H1 (cell line): Measurements from ENCODE around the gene TFAP2D. TPM values are rescaled to one million over a fixed set of nuclear protein-coding genes. Genes with fewer than 3 reads are reported as not detected.

Experiments
- CTCF ChIA-PET: fragments of 300-600 bp; sonication (Branson Sonifier 250); formaldehyde crosslinking; loops from one replicate; lab custom pipeline; 2021; ENCODE audit not compliant: partially characterized antibody; lab: Charles Lee
- POLR2A ChIA-PET: fragments of 300-600 bp; sonication (Branson Sonifier 250); formaldehyde crosslinking; loops from one replicate; lab custom pipeline; 2021; ENCODE audit warnings: inconsistent platforms; ENCODE audit not compliant: partially characterized antibody; lab: Charles Lee
- DNase-seq, 2 experiments: peaks; one replicate each; pipeline versions ENCODE4 v3.0.0 to v3.0.0-alpha.2; 2010 to 2022; ENCODE audit warnings: low spot score in 2 of 2, low read depth in 1 of 2, mixed read lengths in 1 of 2
- FAIRE-seq: peaks from 2 replicates; lab custom pipeline; 2011; peaks lifted over from hg19 to GRCh38; lab: Jason Lieb, UNC
- H2AFZ ChIP-seq: 2 replicates; pipeline ENCODE4 v1.8.1; 2012; ENCODE audit warnings: low read length, inconsistent platforms
- H2AK5ac ChIP-seq: 2 replicates; pipeline ENCODE4 v1.6.1; 2013; ENCODE audit warnings: low read depth, low read length
- H2BK120ac ChIP-seq: replicated peaks from 2 replicates; pipeline ENCODE3; 2013; ENCODE audit warnings: low read depth, low read length, inconsistent platforms
- H2BK12ac ChIP-seq: 2 replicates; pipeline ENCODE4 v1.6.1; 2013; ENCODE audit warnings: low read depth, low read length
- H2BK15ac ChIP-seq: 2 replicates; pipeline ENCODE4 v1.6.1; 2013; ENCODE audit warnings: low read length
- H2BK20ac ChIP-seq: 2 replicates; pipeline ENCODE4 v1.6.1; 2013; ENCODE audit warnings: low read length
- H2BK5ac ChIP-seq: 2 replicates; pipeline ENCODE4 v1.6.1; 2013; ENCODE audit warnings: low read depth, low read length
- H3K14ac ChIP-seq: 2 replicates; pipeline ENCODE4 v1.6.1; 2013; ENCODE audit warnings: inconsistent platforms; ENCODE audit not compliant: insufficient read length
- H3K18ac ChIP-seq: 2 replicates; pipeline ENCODE4 v1.6.1; 2013; ENCODE audit warnings: low read length; ENCODE audit errors: extremely low read depth
- H3K23ac ChIP-seq: 2 replicates; pipeline ENCODE4 v1.6.1; 2013; ENCODE audit warnings: inconsistent platforms; ENCODE audit not compliant: insufficient read length
- H3K23me2 ChIP-seq: 2 replicates; pipeline ENCODE4 v1.6.1; 2013; ENCODE audit warnings: low read depth, low read length
- H3K27ac ChIP-seq: 2 replicates; pipeline ENCODE4 v1.6.1; 2011; ENCODE audit warnings: low read depth, low read length, inconsistent platforms
- H3K27me3 ChIP-seq, 4 experiments: replicated peaks in 1 of 4; 1 replicate in 1 of 4; 2 replicates in 3 of 4; pipeline versions ENCODE4 v1.6.1 to v1.8.1; 2011 to 2013; ENCODE audit warnings: low read length in 3 of 4, mild to moderate bottlenecking in 3 of 4, inconsistent platforms in 2 of 4, mixed read lengths in 2 of 4, moderate library complexity in 1 of 4; ENCODE audit not compliant: control insufficient read depth in 3 of 4, insufficient read depth in 3 of 4; ENCODE audit errors: extremely low read depth in 1 of 4
- H3K36me3 ChIP-seq, 4 experiments: 2 replicates each; pipeline versions ENCODE4 v1.6.1 to v1.8.1; 2011 to 2013; ENCODE audit warnings: mild to moderate bottlenecking in 4 of 4, low read length in 3 of 4, moderate library complexity in 2 of 4, control low read depth in 1 of 4, inconsistent platforms in 1 of 4; ENCODE audit not compliant: insufficient read depth in 4 of 4, control insufficient read depth in 2 of 4
- H3K4ac ChIP-seq: replicated peaks from 2 replicates; pipeline ENCODE3; 2013; ENCODE audit warnings: low read length, low read depth, mixed read lengths, inconsistent platforms; ENCODE audit not compliant: insufficient read length
- H3K4me1 ChIP-seq, 4 experiments: replicated peaks in 1 of 4; 1 replicate in 1 of 4; 2 replicates in 3 of 4; pipeline versions ENCODE4 v1.6.1 to v1.8.1; 2011 to 2013; ENCODE audit warnings: low read length in 3 of 4, inconsistent platforms in 2 of 4, mixed read lengths in 1 of 4; ENCODE audit not compliant: insufficient read depth in 4 of 4, control insufficient read depth in 3 of 4
- H3K4me2 ChIP-seq, 2 experiments: 2 replicates each; pipeline versions ENCODE4 v1.6.1 to v1.8.1; 2011 to 2013; ENCODE audit warnings: low read depth in 2 of 2, low read length in 2 of 2, control low read depth in 1 of 2, inconsistent platforms in 1 of 2, mild to moderate bottlenecking in 1 of 2; ENCODE audit not compliant: insufficient read depth in 1 of 2
- H3K4me3 ChIP-seq, 4 experiments: fragments of 200-600, 300-600 bp in 1 of 4; sonication (generic), shearing (Covaris generic), sonication (Bioruptor Twin) in 1 of 4; 2 replicates each; pipeline versions ENCODE4 v1.5.1 to v1.8.1; 2011 to 2016; ENCODE audit warnings: low read length in 4 of 4, low read depth in 3 of 4, control low read depth in 2 of 4, inconsistent platforms in 2 of 4, mild to moderate bottlenecking in 2 of 4, mixed read lengths in 1 of 4, moderate library complexity in 1 of 4; ENCODE audit not compliant: insufficient read depth in 2 of 4; ENCODE audit errors: extremely low read depth in 1 of 4
- H3K56ac ChIP-seq: replicated peaks from 2 replicates; pipeline ENCODE3; 2013; ENCODE audit warnings: low read depth, mild to moderate bottlenecking, mixed read lengths, low read length, inconsistent platforms; ENCODE audit not compliant: insufficient read length
- H3K79me1 ChIP-seq: 2 replicates; pipeline ENCODE4 v1.6.1; 2013; ENCODE audit warnings: low read depth, low read length, control low read depth
- H3K79me2 ChIP-seq, 2 experiments: 2 replicates each; pipeline versions ENCODE4 v1.6.1 to v1.8.1; 2012 to 2013; ENCODE audit warnings: low read length in 2 of 2, mild to moderate bottlenecking in 2 of 2, inconsistent platforms in 1 of 2; ENCODE audit not compliant: insufficient read depth in 2 of 2, control insufficient read depth in 1 of 2
- H3K9ac ChIP-seq, 4 experiments: replicated peaks in 1 of 4; 1 replicate in 1 of 4; 2 replicates in 3 of 4; pipeline versions ENCODE4 v1.6.1 to v1.8.1; 2011 to 2013; ENCODE audit warnings: low read depth in 3 of 4, low read length in 3 of 4, control low read depth in 2 of 4, mild to moderate bottlenecking in 2 of 4, moderate library complexity in 2 of 4, inconsistent platforms in 1 of 4; ENCODE audit errors: extremely low read depth in 1 of 4
- H3K9me3 ChIP-seq, 2 experiments: 2 replicates each; pipeline versions ENCODE4 v1.6.1 to v1.8.1; 2012 to 2013; ENCODE audit warnings: mild to moderate bottlenecking in 2 of 2, moderate library complexity in 2 of 2, control low read depth in 1 of 2, inconsistent platforms in 1 of 2, low read depth in 1 of 2, low read length in 1 of 2, mixed read lengths in 1 of 2; ENCODE audit not compliant: insufficient read depth in 2 of 2
- H4K20me1 ChIP-seq, 2 experiments: replicated peaks in 1 of 2; 2 replicates each; pipeline versions ENCODE3 to v1.8.1; 2011 to 2013; ENCODE audit warnings: inconsistent platforms in 2 of 2, low read length in 2 of 2, mild to moderate bottlenecking in 1 of 2; ENCODE audit not compliant: insufficient read depth in 2 of 2, control insufficient read depth in 1 of 2
- H4K5ac ChIP-seq: 2 replicates; pipeline ENCODE4 v1.6.1; 2013; ENCODE audit warnings: low read length, low read depth, mixed read lengths, inconsistent platforms; ENCODE audit not compliant: insufficient read length
- H4K8ac ChIP-seq: 2 replicates; pipeline ENCODE4 v1.8.0; 2013; ENCODE audit warnings: mild to moderate bottlenecking, moderate library complexity, low read length, inconsistent platforms; ENCODE audit not compliant: insufficient read depth; ENCODE audit errors: extremely low read depth
- H4K91ac ChIP-seq: replicated peaks from 2 replicates; pipeline ENCODE3; 2013; ENCODE audit warnings: low read length, mixed read lengths, inconsistent platforms; ENCODE audit not compliant: insufficient read length
- CBX5 ChIP-seq: fragments of 300-800, 300-1000 bp; sonication (generic); IDR thresholded peaks from 2 replicates; pipeline ENCODE4 v1.7.1; 2016; ENCODE audit warnings: antibody characterized with exemption, low read length, low read depth
- CHD2 ChIP-seq: IDR thresholded peaks from 2 replicates; pipeline ENCODE4 v1.6.1; 2012; ENCODE audit warnings: low read length, improper control_type of control experiment
- EZH2 ChIP-seq: fragments of 200-600 bp; sonication (generic); IDR thresholded peaks from 2 replicates; pipeline ENCODE4 v1.7.1; 2012; ENCODE audit warnings: low read depth, mild to moderate bottlenecking, moderate library complexity, low read length, inconsistent platforms; ENCODE audit not compliant: severe bottlenecking
- FOSL1 ChIP-seq: IDR thresholded peaks from 2 replicates; pipeline ENCODE4 v1.6.1; 2011; ENCODE audit warnings: mild to moderate bottlenecking, low read depth, low read length, moderate library complexity; ENCODE audit not compliant: insufficient read depth
- GABPA ChIP-seq: IDR thresholded peaks from 2 replicates; pipeline ENCODE4 v1.6.1; 2011; ENCODE audit warnings: mild to moderate bottlenecking, low read length, moderate library complexity, borderline replicate concordance; ENCODE audit not compliant: insufficient read depth
- KDM1A ChIP-seq: fragments of 200-600, 300-600 bp; sonication (generic); IDR thresholded peaks from 2 replicates; pipeline ENCODE4 v1.7.1; 2016; ENCODE audit warnings: mild to moderate bottlenecking, low read length, borderline replicate concordance
- KDM4A ChIP-seq: IDR thresholded peaks from one replicate; pipeline ENCODE4 v1.7.1; 2012; ENCODE audit warnings: low read depth, mild to moderate bottlenecking, moderate library complexity, low read length, inconsistent platforms; ENCODE audit not compliant: severe bottlenecking
- POLR2A ChIP-seq, 2 experiments: IDR thresholded peaks; 1 replicate in 1 of 2; 2 replicates in 1 of 2; pipeline ENCODE4 v1.6.1; 2011; ENCODE audit warnings: low read depth in 2 of 2, low read length in 2 of 2, mild to moderate bottlenecking in 2 of 2; ENCODE audit errors: control extremely low read depth in 1 of 2
- POLR2AphosphoS5 ChIP-seq: IDR thresholded peaks from 2 replicates; pipeline ENCODE4 v1.6.1; 2011; ENCODE audit warnings: low read depth, low read length
- RBBP5 ChIP-seq: IDR thresholded peaks from 2 replicates; pipeline ENCODE4 v1.7.1; 2012; ENCODE audit warnings: low read depth, mild to moderate bottlenecking, inconsistent platforms, low read length, moderate library complexity, borderline replicate concordance
- RNF2 ChIP-seq: fragments of 200-900, 300-1000 bp; sonication (generic); IDR thresholded peaks from 2 replicates; pipeline ENCODE4 v1.7.1; 2016; ENCODE audit warnings: borderline replicate concordance, low read depth, mild to moderate bottlenecking, antibody characterized with exemption, low read length; ENCODE audit not compliant: poor library complexity, severe bottlenecking; ENCODE audit errors: missing control alignments
- SIRT6 ChIP-seq: IDR thresholded peaks from one replicate; pipeline ENCODE4 v1.7.1; 2012; ENCODE audit warnings: low read length, inconsistent platforms
- SP1 ChIP-seq: IDR thresholded peaks from 2 replicates; pipeline ENCODE4 v1.6.1; 2011; ENCODE audit warnings: low read depth, low read length
- TCF12 ChIP-seq: IDR thresholded peaks from 2 replicates; pipeline ENCODE4 v1.6.1; 2011; ENCODE audit warnings: low read depth, mild to moderate bottlenecking, low read length
- WGBS, 2 experiments: shearing (Covaris generic) in 1 of 2; methylation state at CpG; one replicate each; pipeline versions ENCODE4 v1.1.6 to v1.1.7; 2013 to 2015; ENCODE audit warnings: low lambda C conversion rate in 2 of 2, mixed read lengths in 2 of 2, inconsistent platforms in 1 of 2, low coverage in 1 of 2, missing lambda C conversion rate in 1 of 2; ENCODE audit not compliant: insufficient replicate concordance in 2 of 2, insufficient coverage in 1 of 2, insufficient read length in 1 of 2; ENCODE audit errors: extremely low coverage in 1 of 2, missing lambda C conversion rate in 1 of 2; 5-methylcytosine and 5-hydroxymethylcytosine counted together
- polyA plus RNA-seq, 7 experiments: library from polyadenylated mRNA; depleted of rRNA in 3 of 7; stranded (reverse) in 5 of 7; unstranded in 2 of 7; fragments of >200 nt in 5 of 7; fragments of 200-250 nt in 2 of 7; gene quantifications; 1 replicate in 5 of 7; 2 replicates in 1 of 7; 4 replicates in 1 of 7; pipeline versions ENCODE4 v1.2.1 to v1.2.3, GENCODE V29; 2011 to 2013; ENCODE audit warnings: missing spikeins in 2 of 7, mixed read lengths in 2 of 7
- total RNA-seq: library from RNA; stranded (reverse); fragmentation: NEBNext Ultra II Directional; extraction: Animal tissue kit (Norgen Biotek cat#: 25700); gene quantifications from 2 replicates; pipeline ENCODE4 v1.2.1, GENCODE V29; 2021

The TFAP2D gene
- total and polyA plus RNA-seq, 2 of the 8 experiments (the other 6 are each of a cell fraction or from before 2014, with no cell fraction given): not detected

DNA sequence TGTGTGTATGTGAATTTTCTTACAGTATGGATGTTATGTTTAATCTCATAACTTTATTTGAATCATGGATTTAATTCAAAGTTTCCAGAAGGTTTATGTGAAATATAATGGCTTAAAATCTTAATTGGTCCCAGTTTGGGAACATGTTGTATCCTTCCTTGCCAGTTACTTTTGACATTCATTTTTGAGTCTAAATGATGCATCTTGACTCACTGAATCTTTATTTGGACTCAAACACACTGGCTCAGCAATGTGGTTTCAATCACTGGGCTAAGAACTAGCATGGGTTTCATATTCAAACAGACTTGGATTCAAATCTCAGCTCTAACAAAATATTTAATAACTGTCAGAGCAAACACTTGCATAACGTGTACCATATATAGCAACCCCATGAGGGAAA lies 79.4 kb downstream of the TFAP2D start:
- H3K23me2 ChIP-seq: no peaks in the 10 kb centered on the region; the same call in 1 of the 2 replicates
- no peaks in the 10 kb centered on the region for H3K9me3 ChIP-seq
- H3K18ac ChIP-seq: no peak overlapping the region
- DNase-seq (no peak), FAIRE-seq (no peak)
- no peak overlapping the region for H4K91ac ChIP-seq
- no peak overlapping the region for H3K4me3 ChIP-seq
- H3K9ac ChIP-seq: no peak overlapping the region
- no peaks in the 10 kb centered on the region for H3K27me3 ChIP-seq
- no peaks in the 10 kb centered on the region for H3K4me1 ChIP-seq
- H2BK5ac ChIP-seq: no peak overlapping the region
- H3K36me3 ChIP-seq: no peaks in the 10 kb centered on the region
- no peak overlapping the region for H3K4me2 ChIP-seq
- no peak overlapping the region for H2BK12ac ChIP-seq
- POLR2A ChIA-PET: no interaction called here
- CTCF ChIA-PET: interaction anchor here (0.9 to 1.2 kb wide), 4 partner anchors 8 to 1122 kb away, joined by 3 to 7 read pairs (median 3); no protein-coding TSS in a partner anchor
- no peak overlapping the region for H2AFZ ChIP-seq
- H2AK5ac ChIP-seq: no peak overlapping the region
- H4K20me1 ChIP-seq: no peaks in the 10 kb centered on the region
- H3K23ac ChIP-seq: no peak overlapping the region
- WGBS, 2 experiments: 95% methylated on average over 1 of the region's 1 CpG; no CpG with 5 or more reads in 1 of the 2 experiments
- H2BK20ac ChIP-seq: no peak overlapping the region
- no peak overlapping the region for H3K27ac ChIP-seq
- H3K4ac ChIP-seq: no peak overlapping the region
- no peaks in the 10 kb centered on the region for H3K79me1 ChIP-seq
- no peaks in the 10 kb centered on the region for H3K79me2 ChIP-seq
- H2BK120ac ChIP-seq: no peak overlapping the region
- H4K8ac ChIP-seq: no peak overlapping the region
- no peak overlapping the region for H3K56ac ChIP-seq
- no peak overlapping the region for H2BK15ac ChIP-seq
- no peak overlapping the region for H3K14ac ChIP-seq
- no peak overlapping the region for H4K5ac ChIP-seq
- TF ChIP-seq FOSL1: no peak
- TF ChIP-seq SIRT6: no peak
- no peak for TF ChIP-seq POLR2A (IDR thresholded peaks at IDR 0.05; ENCODE audit: control extremely low read depth in 1 of 2, low read depth in 2 of 2, low read length in 2 of 2)
- TF ChIP-seq CBX5: no peak
- TF ChIP-seq SP1: no peak
- no peak for TF ChIP-seq RNF2
- TF ChIP-seq TCF12: no peak
- no peak for TF ChIP-seq POLR2AphosphoS5
- no peak for TF ChIP-seq GABPA
- TF ChIP-seq EZH2: no peak
- TF ChIP-seq KDM4A: no peak
- TF ChIP-seq CHD2: no peak
- TF ChIP-seq RBBP5: no peak
- TF ChIP-seq KDM1A: no peak
